Thymus (tissue), 11 donors: Measurements from ENCODE around the gene ATP6V1F. TPM values are rescaled to one million over a fixed set of nuclear protein-coding genes. Genes with fewer than 3 reads are reported as not detected.

Source experiments
- DNase-seq, 9 donors: peaks; one replicate each; pipeline ENCODE4 v3.0.0-alpha.2; 2013; ENCODE audit warnings: low spot score in 9 of 9, low read depth in 6 of 9, missing footprints in 1 of 9
- H3K27ac ChIP-seq, 2 donors: one replicate each; pipeline ENCODE4 v1.5.1; 2013; ENCODE audit warnings: control low read depth in 1 of 2, low read depth in 1 of 2, low read length in 1 of 2, mild to moderate bottlenecking in 1 of 2, moderate library complexity in 1 of 2
- H3K27me3 ChIP-seq, 2 donors: one replicate each; pipeline ENCODE4 v1.5.1; 2013; ENCODE audit warnings: low read length in 1 of 2; ENCODE audit not compliant: control insufficient read depth in 2 of 2, insufficient read depth in 1 of 2
- H3K36me3 ChIP-seq, 2 donors: one replicate each; pipeline ENCODE4 v1.5.1; 2013; ENCODE audit warnings: low read length in 1 of 2, mild to moderate bottlenecking in 1 of 2, moderate library complexity in 1 of 2; ENCODE audit not compliant: control insufficient read depth in 2 of 2, insufficient read depth in 2 of 2
- H3K4me1 ChIP-seq, 2 donors: one replicate each; pipeline ENCODE4 v1.5.1; 2013; ENCODE audit warnings: low read length in 2 of 2; ENCODE audit not compliant: control insufficient read depth in 2 of 2, insufficient read depth in 2 of 2
- H3K4me3 ChIP-seq, 2 donors: one replicate each; pipeline ENCODE4 v1.5.1; 2013; ENCODE audit warnings: low read length in 2 of 2, control low read depth in 1 of 2, mild to moderate bottlenecking in 1 of 2
- H3K9me3 ChIP-seq, 2 donors: one replicate each; pipeline ENCODE4 v1.5.1; 2013; ENCODE audit warnings: low read length in 1 of 2, mild to moderate bottlenecking in 1 of 2; ENCODE audit not compliant: control insufficient read depth in 2 of 2, insufficient read depth in 1 of 2
- WGBS: extraction: QIAGEN DNeasy Blood & Tissue Kit; methylation state at CpG from one replicate; pipeline ENCODE4 v1.1.7; 2013; 5-methylcytosine and 5-hydroxymethylcytosine counted together
- polyA plus RNA-seq: library from polyadenylated mRNA; stranded (reverse); fragments of 200-250 nt; gene quantifications from one replicate; pipeline ENCODE4 v1.2.3, GENCODE V29; 2013
- total RNA-seq: library from RNA; stranded (reverse); fragments of 120-200 nt; gene quantifications from one replicate; pipeline ENCODE4 v1.2.4, GENCODE V29; 2013
- donor health status: healthy.

Gene ATP6V1F
- total and polyA plus RNA-seq, 2 donors, result 107 to 192 TPM

GRCh38 chr7:128890306-128891109 lies 27.9 kb downstream of the ATP6V1F start:
- Histone ChIP-seq H3K27ac (no peak overlapping the region), H3K4me1 (no peaks in the 10 kb centered on the region), H3K9me3 (peaks cover 0 to 1% of the 10 kb centered on the region in 2 donors), H3K4me3 (peak overlapping the region in 1 of 2 donors; percentile 20), H3K27me3 (peaks cover 36 to 71% of the 10 kb centered on the region in 2 donors), H3K36me3 (no peaks in the 10 kb centered on the region)
- DNase-seq, result no peak
- 19% methylated on average over 67 of the region's 67 CpGs for WGBS

GRCh38 chr7:128891110-128891941 lies 28.7 kb downstream of the ATP6V1F start:
- WGBS, result 40% methylated on average over 41 of the region's 41 CpGs
- H3K27ac ChIP-seq, result no peak overlapping the region
- H3K9me3 ChIP-seq, result peaks cover 0 to 1% of the 10 kb centered on the region in 2 donors
- H3K36me3 ChIP-seq, result no peaks in the 10 kb centered on the region
- DNase-seq, result no peak
- peaks cover 36 to 70% of the 10 kb centered on the region in 2 donors for H3K27me3 ChIP-seq
- no peak overlapping the region for H3K4me3 ChIP-seq
- no peaks in the 10 kb centered on the region for H3K4me1 ChIP-seq

GRCh38 chr7:128891942-128892269 lies 29.2 kb downstream of the ATP6V1F start:
- 87% methylated on average over 11 of the region's 11 CpGs for WGBS
- Histone ChIP-seq H3K27me3 (peaks cover 36 to 64% of the 10 kb centered on the region in 2 donors), H3K36me3 (no peaks in the 10 kb centered on the region), H3K4me1 (no peaks in the 10 kb centered on the region), H3K4me3 (no peak overlapping the region), H3K9me3 (peaks cover 0 to 1% of the 10 kb centered on the region in 2 donors), H3K27ac (no peak overlapping the region)
- DNase-seq, result no peak

- Histone ChIP-seq H3K9me3 (peaks cover 0 to 1% of the 10 kb centered on the region in 2 donors), H3K36me3 (no peaks in the 10 kb centered on the region), H3K4me3 (no peak overlapping the region), H3K27me3 (peaks cover 36 to 61% of the 10 kb centered on the region in 2 donors), H3K27ac (no peak overlapping the region), H3K4me1 (no peaks in the 10 kb centered on the region)
- WGBS, result 94% methylated on average over 13 of the region's 13 CpGs
- DNase-seq, result no peak
Observed at GRCh38 chr7:128892521-128893250, 30.0 kb downstream of the ATP6V1F start.

- H3K4me3 ChIP-seq, result no peak overlapping the region
- DNase-seq, result no peak
- H3K4me1 ChIP-seq, result no peaks in the 10 kb centered on the region
- H3K27ac ChIP-seq, result no peak overlapping the region
- H3K9me3 ChIP-seq, result peaks cover 0 to 1% of the 10 kb centered on the region in 2 donors
- H3K36me3 ChIP-seq, result no peaks in the 10 kb centered on the region
- peaks cover 35 to 54% of the 10 kb centered on the region in 2 donors for H3K27me3 ChIP-seq
- 95% methylated on average over 23 of the region's 23 CpGs for WGBS
Observed at GRCh38 chr7:128893251-128894100, 30.8 kb downstream of the ATP6V1F start.

GRCh38 chr7:128894101-128894440 lies 31.4 kb downstream of the ATP6V1F start:
- peaks cover 29 to 48% of the 10 kb centered on the region in 2 donors for H3K27me3 ChIP-seq
- WGBS, result 96% methylated on average over 6 of the region's 6 CpGs
- no peak for DNase-seq
- H3K4me1 ChIP-seq, result no peaks in the 10 kb centered on the region
- no peaks in the 10 kb centered on the region for H3K36me3 ChIP-seq
- no peak overlapping the region for H3K27ac ChIP-seq
- no peak overlapping the region for H3K4me3 ChIP-seq
- H3K9me3 ChIP-seq, result peaks cover 0 to 1% of the 10 kb centered on the region in 2 donors

- Histone ChIP-seq H3K27ac (no peak overlapping the region), H3K9me3 (peaks cover 0 to 1% of the 10 kb centered on the region in 2 donors), H3K27me3 (peaks cover 18 to 36% of the 10 kb centered on the region in 2 donors), H3K4me3 (no peak overlapping the region), H3K36me3 (no peaks in the 10 kb centered on the region), H3K4me1 (no peaks in the 10 kb centered on the region)
- no peak for DNase-seq
- WGBS, result 94% methylated on average over 3 of the region's 3 CpGs
Observed at GRCh38 chr7:128895320-128895719, 32.7 kb downstream of the ATP6V1F start.

- H3K9me3 ChIP-seq, result no peaks in the 10 kb centered on the region
- DNase-seq, result no peak
- H3K36me3 ChIP-seq, result no peaks in the 10 kb centered on the region
- H3K27ac ChIP-seq, result no peak overlapping the region
- no peak overlapping the region for H3K4me3 ChIP-seq
- H3K27me3 ChIP-seq, result peaks cover 0 to 5% of the 10 kb centered on the region in 2 donors
- H3K4me1 ChIP-seq, result peaks cover 0 to under 1% of the 10 kb centered on the region in 2 donors
Observed at GRCh38 chr7:128899392-128899791, 36.7 kb downstream of the ATP6V1F start.
